Vagina (tissue), 2 donors: Measurements from ENCODE around the gene TMEM154. TPM values are rescaled to one million over a fixed set of nuclear protein-coding genes. Genes with fewer than 3 reads are reported as not detected.

Experiments used
- DNase-seq, 2 donors: peaks; one replicate each; pipeline ENCODE4 v3.0.0-alpha.2; 2017; ENCODE audit errors: extremely low spot score in 2 of 2
- H3K27ac ChIP-seq: fragments of 200-600 bp; sonication (generic); one replicate; pipeline ENCODE4 v1.5.1; 2019
- H3K27me3 ChIP-seq: fragments of 200-600 bp; sonication (generic); one replicate; pipeline ENCODE4 v1.5.1; 2019
- H3K36me3 ChIP-seq, 2 donors: fragments of 200-600 bp; sonication (generic); one replicate each; pipeline ENCODE4 v1.5.1; 2017 to 2019
- H3K4me1 ChIP-seq: fragments of 200-600 bp; sonication (generic); one replicate; pipeline ENCODE4 v1.5.1; 2019
- H3K4me3 ChIP-seq, 2 donors: fragments of 200-600 bp; sonication (generic); 1 replicate in 1 of 2; 2 replicates in 1 of 2; pipeline ENCODE4 v1.5.1; 2016 to 2019
- H3K9me3 ChIP-seq: fragments of 200-600 bp; sonication (generic); one replicate; pipeline ENCODE4 v1.5.1; 2019
- POLR2A ChIP-seq, 2 donors: fragments of 450-650 bp; IDR thresholded peaks; one replicate each; pipeline ENCODE4 v1.6.1; 2017; ENCODE audit warnings: antibody characterized with exemption in 2 of 2, mild to moderate bottlenecking in 2 of 2, moderate library complexity in 2 of 2
- POLR2AphosphoS5 ChIP-seq, 2 donors: sonication (generic); formaldehyde crosslinking; IDR thresholded peaks; one replicate each; pipeline ENCODE4 v1.9.0; 2017; ENCODE audit warnings: antibody characterized with exemption in 2 of 2, mild to moderate bottlenecking in 2 of 2, low read depth in 1 of 2; ENCODE audit not compliant: insufficient read depth in 1 of 2
- intact Hi-C: fragments of 100-400 bp; cut with DNase I; formaldehyde crosslinking; loops from one replicate; pipeline ENCODE4 v1.15.1; 2023
- total RNA-seq: library from RNA; depleted of rRNA; stranded (reverse); fragments of >200 nt; gene quantifications from one replicate; pipeline ENCODE4 v1.2.3, GENCODE V29; 2016
- TF ChIP-seq, protein P1 (sequence below), 3 experiments: fragments of 450-650 bp in 2 of 3; fragments of 200-600 bp in 1 of 3; sonication (generic) in 1 of 3; IDR thresholded peaks; one replicate each; pipeline ENCODE4 v1.5.1; 2017 to 2019; ENCODE audit warnings: antibody characterized with exemption in 3 of 3, mild to moderate bottlenecking in 2 of 3, moderate library complexity in 2 of 3

TMEM154 gene
- total RNA-seq, 1 donor from 2014 or later, result 33.1 TPM

DNA sequence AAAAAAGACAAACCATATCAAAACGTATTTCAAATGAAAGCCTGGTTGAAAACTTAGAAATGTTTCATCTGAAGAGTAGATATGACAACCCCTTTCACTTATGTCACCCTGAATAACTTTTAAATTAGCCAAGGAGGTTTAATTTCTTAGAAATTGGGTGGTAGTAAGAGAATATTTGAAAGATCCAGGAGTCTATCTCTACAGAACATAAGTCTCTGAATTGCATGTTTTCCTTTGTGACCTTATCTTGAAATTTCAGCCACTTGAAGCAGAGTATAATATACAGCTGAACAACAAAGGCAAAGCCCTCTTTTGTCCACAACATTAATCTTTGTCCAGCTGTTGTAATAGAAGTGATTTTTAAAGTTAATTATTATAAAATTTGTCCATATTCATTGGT is 49.5 kb downstream of the TMEM154 start:
- no peak for DNase-seq
- no peaks in the 10 kb centered on the region for H3K36me3 ChIP-seq
- no peaks in the 10 kb centered on the region for H3K9me3 ChIP-seq
- no peaks in the 10 kb centered on the region for H3K27me3 ChIP-seq
- intact Hi-C loops, result loop anchor here (10.0 kb wide), 1 partner anchor 126 kb away; no protein-coding TSS in a partner anchor
- H3K4me3 ChIP-seq, result no peak overlapping the region
- no peak overlapping the region for H3K27ac ChIP-seq
- no peaks in the 10 kb centered on the region for H3K4me1 ChIP-seq
- no peak for TF ChIP-seq POLR2A (IDR thresholded peaks at IDR 0.05)
- TF ChIP-seq, protein P1, sequence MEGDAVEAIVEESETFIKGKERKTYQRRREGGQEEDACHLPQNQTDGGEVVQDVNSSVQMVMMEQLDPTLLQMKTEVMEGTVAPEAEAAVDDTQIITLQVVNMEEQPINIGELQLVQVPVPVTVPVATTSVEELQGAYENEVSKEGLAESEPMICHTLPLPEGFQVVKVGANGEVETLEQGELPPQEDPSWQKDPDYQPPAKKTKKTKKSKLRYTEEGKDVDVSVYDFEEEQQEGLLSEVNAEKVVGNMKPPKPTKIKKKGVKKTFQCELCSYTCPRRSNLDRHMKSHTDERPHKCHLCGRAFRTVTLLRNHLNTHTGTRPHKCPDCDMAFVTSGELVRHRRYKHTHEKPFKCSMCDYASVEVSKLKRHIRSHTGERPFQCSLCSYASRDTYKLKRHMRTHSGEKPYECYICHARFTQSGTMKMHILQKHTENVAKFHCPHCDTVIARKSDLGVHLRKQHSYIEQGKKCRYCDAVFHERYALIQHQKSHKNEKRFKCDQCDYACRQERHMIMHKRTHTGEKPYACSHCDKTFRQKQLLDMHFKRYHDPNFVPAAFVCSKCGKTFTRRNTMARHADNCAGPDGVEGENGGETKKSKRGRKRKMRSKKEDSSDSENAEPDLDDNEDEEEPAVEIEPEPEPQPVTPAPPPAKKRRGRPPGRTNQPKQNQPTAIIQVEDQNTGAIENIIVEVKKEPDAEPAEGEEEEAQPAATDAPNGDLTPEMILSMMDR (IDR thresholded peaks at IDR 0.05), result no peak
- TF ChIP-seq POLR2AphosphoS5 (IDR thresholded peaks at IDR 0.05; ENCODE audit: insufficient read depth in 1 of 2, low read depth in 1 of 2), result no peak

DNA sequence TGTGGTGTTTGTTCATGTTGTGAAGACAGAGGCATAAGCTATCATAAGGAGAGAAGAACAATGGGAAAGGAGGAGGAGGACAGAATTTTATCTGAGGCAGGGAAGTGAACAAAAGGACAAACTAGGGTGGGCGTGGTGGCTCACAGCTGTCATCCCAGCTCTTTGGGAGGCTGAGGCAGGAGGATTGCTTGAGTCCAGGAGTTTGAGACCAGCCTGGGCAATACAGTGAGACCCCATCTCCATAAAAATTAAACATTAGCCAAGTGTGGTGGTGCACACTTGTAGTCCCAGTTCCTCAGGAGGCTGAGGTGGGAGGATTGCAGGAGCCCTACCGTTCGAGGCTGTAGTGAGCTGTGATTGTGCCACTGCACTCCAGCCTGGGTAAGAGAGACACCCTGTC is 49.9 kb downstream of the TMEM154 start:
- no peaks in the 10 kb centered on the region for H3K9me3 ChIP-seq
- no peaks in the 10 kb centered on the region for H3K4me1 ChIP-seq
- no peak overlapping the region for H3K27ac ChIP-seq
- no peak for TF ChIP-seq POLR2AphosphoS5 (IDR thresholded peaks at IDR 0.05; ENCODE audit: insufficient read depth in 1 of 2, low read depth in 1 of 2)
- no peak for TF ChIP-seq POLR2A (IDR thresholded peaks at IDR 0.05)
- TF ChIP-seq, protein P1 (IDR thresholded peaks at IDR 0.05), result no peak
- no peaks in the 10 kb centered on the region for H3K27me3 ChIP-seq
- no peak overlapping the region for H3K4me3 ChIP-seq
- DNase-seq, result no peak
- no peaks in the 10 kb centered on the region for H3K36me3 ChIP-seq
- intact Hi-C loops, result loop anchor here (10.0 kb wide), 1 partner anchor 125 kb away; no protein-coding TSS in a partner anchor

DNA sequence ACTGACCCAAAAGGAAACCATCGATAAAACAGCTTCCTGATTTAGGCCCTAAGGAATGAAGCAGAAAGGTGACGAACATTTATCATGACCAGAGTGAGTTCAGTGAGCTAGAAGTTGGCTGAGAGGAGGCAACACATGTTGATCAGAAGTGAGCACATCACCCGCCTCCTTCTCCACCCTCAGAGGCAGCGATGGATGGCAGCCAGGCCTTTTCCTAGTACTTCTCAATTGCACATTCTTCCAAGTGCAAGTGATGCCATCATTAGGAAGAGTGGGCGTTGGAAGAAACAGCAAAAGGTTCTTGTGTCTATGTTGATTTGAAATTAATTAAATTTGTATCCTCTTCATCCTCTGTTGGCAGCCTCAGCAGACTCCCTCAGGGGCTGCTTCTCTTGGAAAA is 51.7 kb downstream of the TMEM154 start:
- H3K4me1 ChIP-seq, result no peaks in the 10 kb centered on the region
- H3K27ac ChIP-seq, result no peak overlapping the region
- no peak overlapping the region for H3K4me3 ChIP-seq
- DNase-seq, result no peak
- TF ChIP-seq, protein P1 (IDR thresholded peaks at IDR 0.05), result no peak
- TF ChIP-seq POLR2AphosphoS5 (IDR thresholded peaks at IDR 0.05; ENCODE audit: insufficient read depth in 1 of 2, low read depth in 1 of 2), result no peak
- no peak for TF ChIP-seq POLR2A (IDR thresholded peaks at IDR 0.05)
- H3K9me3 ChIP-seq, result no peaks in the 10 kb centered on the region
- no peaks in the 10 kb centered on the region for H3K27me3 ChIP-seq
- intact Hi-C loops, result no loop called here
- H3K36me3 ChIP-seq, result no peaks in the 10 kb centered on the region

DNA sequence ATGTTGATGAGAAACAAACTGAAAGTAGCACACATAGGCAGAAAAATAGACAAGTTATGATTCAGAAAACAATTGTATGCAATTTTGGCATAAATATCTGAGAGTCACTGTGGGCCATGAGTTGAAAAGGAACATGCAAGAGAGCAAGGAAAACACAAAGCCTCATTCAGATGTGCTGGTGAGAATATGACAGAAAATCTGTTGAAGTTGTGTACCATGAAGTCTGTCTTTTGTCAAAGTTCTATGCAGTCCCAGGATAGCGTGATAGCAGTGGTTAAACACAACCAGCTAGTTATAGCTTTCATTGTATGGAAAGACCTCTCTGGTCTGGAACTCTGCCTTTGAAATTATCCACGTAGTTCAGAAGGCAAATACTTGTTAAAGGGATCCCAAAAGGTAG is 53.0 kb downstream of the TMEM154 start:
- Histone ChIP-seq H3K36me3 (no peaks in the 10 kb centered on the region), H3K9me3 (no peaks in the 10 kb centered on the region), H3K27ac (no peak overlapping the region), H3K27me3 (no peaks in the 10 kb centered on the region), H3K4me1 (no peaks in the 10 kb centered on the region), H3K4me3 (no peak overlapping the region)
- intact Hi-C loops, result no loop called here
- peak in 1 of 2 donors; percentile 18 for DNase-seq
- TF ChIP-seq POLR2AphosphoS5 (IDR thresholded peaks at IDR 0.05; ENCODE audit: insufficient read depth in 1 of 2, low read depth in 1 of 2) (no peak), POLR2A (IDR thresholded peaks at IDR 0.05) (no peak)
- TF ChIP-seq, protein P1 (IDR thresholded peaks at IDR 0.05), result no peak

DNA sequence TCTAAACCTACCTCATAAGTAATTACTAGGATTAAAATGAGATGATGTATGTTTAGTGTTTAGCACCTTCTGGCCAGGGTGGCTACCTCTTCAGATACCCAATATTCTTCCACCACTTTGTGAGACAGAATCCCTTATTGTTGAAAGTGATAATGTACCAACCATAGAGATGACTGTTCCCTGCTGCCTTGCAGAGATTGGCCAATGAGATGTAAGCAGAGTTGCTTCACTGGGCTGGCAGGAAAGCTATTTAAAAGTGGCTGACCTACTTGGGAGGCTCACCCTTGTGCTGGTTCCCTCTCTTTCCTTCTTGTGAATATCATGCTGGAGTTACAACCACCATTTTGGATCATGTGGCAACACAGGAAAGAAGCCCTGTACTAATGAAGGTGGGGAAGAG is 58.9 kb downstream of the TMEM154 start:
- no peaks in the 10 kb centered on the region for H3K9me3 ChIP-seq
- intact Hi-C loops, result no loop called here
- TF ChIP-seq POLR2AphosphoS5 (IDR thresholded peaks at IDR 0.05; ENCODE audit: insufficient read depth in 1 of 2, low read depth in 1 of 2) (no peak), POLR2A (IDR thresholded peaks at IDR 0.05) (no peak)
- TF ChIP-seq, protein P1 (IDR thresholded peaks at IDR 0.05), result no peak

More for the DNA sequence above, 58.9 kb downstream of the TMEM154 start:
- no peaks in the 10 kb centered on the region for H3K4me1 ChIP-seq
- H3K4me3 ChIP-seq, result no peak overlapping the region
- H3K27me3 ChIP-seq, result no peaks in the 10 kb centered on the region
- DNase-seq, result peak in 1 of 2 donors; percentile 49
- H3K36me3 ChIP-seq, result no peaks in the 10 kb centered on the region
- no peak overlapping the region for H3K27ac ChIP-seq
